ENCODE data around the gene SPTBN4.
"Not testable (repeated sequence)": the region's sequence is repeated elsewhere in the genome, so short reads cannot be mapped to it uniquely, and the experiment has no call there.

SPTBN4 gene

DNA sequence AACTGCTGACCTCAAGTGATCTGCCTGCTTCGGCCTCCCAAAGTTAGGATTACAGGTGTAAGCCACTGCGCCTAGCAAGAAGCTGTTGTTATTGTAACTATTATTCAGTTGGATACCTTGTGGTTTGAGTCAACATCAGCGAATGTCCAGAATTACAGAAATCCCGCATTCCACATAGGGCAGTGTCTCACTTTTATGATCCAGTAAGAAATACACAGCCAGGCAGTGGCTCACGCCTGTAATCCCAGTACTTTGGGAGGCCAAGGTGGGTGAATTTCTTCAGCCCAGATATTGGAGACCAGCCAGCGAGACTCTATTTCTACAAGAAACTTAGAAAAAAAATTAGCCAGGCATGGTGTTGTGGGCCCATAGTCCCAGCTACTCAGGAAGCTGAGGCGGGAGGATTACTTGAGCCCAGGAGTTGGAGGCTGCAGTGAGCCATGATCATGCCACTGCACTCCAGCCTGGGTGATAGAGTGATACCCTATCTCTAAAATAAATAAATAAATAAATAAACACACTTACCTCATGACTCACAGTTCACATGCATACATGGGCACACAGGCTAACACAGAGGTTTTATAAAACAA, 43.8 kb downstream of the SPTBN4 start:
- DNase-seq, result no peak

DNA sequence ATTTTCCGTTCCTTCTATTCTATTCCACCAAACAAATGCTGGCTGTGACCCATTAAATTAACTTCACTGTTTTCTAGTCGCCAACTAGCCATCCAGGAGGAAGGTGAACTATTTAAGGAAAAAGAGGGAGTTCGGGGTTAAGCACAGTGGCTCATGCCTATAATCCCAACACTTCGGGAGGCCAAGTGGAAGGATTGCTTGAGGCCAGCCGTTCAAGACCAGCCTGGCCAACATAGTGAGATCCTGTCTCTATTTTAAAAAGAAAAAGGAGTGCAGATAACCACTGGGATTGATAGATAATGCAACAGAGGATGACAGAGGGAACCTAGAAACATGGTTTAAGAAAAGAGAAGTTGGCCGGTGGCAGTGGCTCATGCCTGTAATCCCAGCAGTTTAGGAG, 44.7 kb downstream of the SPTBN4 start:
- DNase-seq, result no peak

- DNase-seq, result no peak
Observed at GRCh38 chr19:40512110-40512472, 45.3 kb downstream of the SPTBN4 start.

- no peak for DNase-seq
Observed at GRCh38 chr19:40512473-40513344, 45.9 kb downstream of the SPTBN4 start.

DNA sequence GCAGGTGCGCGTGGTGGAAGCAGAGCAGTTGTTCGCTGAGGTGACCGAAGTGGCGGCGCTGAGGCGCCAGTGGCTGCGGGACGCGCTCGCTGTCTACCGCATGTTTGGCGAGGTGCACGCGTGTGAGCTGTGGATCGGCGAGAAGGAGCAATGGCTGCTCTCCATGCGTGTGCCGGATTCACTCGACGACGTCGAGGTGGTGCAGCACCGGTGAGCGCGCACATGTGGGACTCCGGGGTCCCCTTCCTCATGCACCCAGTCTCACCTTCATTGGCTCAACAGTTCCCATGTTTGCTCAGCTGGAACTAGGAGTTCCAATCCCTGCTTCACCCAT, 46.5 kb downstream of the SPTBN4 start:
- no peak for DNase-seq

DNA sequence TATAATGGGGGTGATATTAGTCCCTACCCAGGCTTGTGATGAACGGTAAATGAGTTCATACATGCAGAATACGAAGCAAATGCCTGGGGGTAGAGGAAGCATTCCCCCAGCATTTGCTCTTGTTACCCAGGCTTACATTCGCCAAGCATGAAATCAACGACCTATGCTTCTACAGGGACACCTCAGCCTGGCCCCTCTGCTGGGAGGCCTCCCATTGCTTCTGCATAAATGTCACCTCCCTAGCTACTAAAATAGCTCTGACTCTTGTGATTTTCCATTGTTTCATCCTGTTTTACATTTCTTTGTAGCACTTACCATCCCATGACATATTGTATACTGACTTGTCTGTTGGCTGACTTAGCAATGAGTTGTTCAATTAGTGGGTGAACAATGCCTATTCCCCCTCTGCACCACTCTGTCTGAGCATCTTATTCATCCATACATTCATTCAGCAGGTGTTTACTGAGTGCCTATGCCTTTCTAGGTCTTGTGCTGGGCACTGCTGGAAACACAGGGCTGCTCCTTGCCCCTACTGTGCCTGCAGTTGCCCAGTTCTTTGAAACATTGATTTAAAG, 47.0 kb downstream of the SPTBN4 start:
- no peak for DNase-seq

- no peak for DNase-seq
Observed at GRCh38 chr19:40517248-40517647, 50.4 kb downstream of the SPTBN4 start.

- no peak for DNase-seq
Observed at GRCh38 chr19:40519352-40520322, 52.8 kb downstream of the SPTBN4 start.

- peak in 1 of 2 donors; percentile 19 for DNase-seq
Observed at GRCh38 chr19:40521276-40521675, 54.5 kb downstream of the SPTBN4 start.

DNA sequence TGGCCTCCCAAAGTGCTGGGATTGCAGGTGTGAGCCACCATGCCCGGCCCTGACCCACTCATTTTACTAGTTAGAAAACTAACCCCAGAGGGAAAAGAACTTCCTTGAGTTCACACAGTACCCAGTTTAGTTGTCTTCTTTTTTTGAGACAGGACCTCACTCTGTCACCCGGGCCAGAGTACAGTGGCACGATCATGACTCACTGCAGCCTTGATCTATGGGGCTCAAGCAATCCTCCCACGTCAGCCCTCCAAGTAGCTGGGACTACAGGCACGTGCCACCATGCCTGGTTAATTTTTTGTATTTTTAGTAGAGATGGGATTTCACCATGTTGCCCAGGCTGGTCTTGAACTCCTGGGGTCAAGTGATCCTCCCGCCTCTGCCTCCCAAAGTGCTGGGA, 55.1 kb downstream of the SPTBN4 start:
- not testable (repeated sequence) for DNase-seq

DNA sequence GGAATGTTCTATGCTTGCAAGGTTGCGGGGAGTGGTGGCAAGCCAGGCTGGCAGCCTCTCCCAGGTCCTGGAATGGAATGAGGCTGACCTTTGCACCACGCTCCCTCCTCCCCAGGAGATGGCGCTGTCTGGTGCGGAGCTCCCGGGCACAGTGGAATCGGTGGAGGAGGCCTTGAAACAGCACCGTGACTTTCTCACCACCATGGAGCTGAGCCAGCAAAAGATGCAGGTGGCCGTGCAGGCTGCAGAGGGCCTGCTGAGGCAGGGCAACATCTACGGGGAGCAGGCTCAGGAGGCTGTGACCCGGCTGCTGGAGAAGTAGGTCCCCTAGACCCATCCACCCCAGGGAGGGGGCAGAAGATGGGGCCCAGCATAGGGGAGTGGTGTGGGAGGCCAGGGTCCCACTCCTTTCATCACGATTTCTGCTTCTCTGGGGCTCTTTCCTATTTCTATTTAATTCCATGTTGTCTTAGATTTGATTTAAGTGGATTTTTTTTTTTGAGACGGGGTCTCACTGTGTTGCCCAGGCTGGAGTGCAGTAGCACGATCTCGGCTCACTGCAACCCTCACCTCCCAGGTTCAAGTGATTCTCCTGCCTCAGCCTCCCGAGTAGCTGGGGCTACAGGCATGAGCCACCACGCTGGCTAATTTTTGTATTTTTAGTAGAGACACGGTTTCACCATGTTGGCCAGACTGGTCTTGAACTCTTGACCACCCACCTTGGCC, 56.7 kb downstream of the SPTBN4 start:
- peak; percentile 43 to 47 for DNase-seq

DNA sequence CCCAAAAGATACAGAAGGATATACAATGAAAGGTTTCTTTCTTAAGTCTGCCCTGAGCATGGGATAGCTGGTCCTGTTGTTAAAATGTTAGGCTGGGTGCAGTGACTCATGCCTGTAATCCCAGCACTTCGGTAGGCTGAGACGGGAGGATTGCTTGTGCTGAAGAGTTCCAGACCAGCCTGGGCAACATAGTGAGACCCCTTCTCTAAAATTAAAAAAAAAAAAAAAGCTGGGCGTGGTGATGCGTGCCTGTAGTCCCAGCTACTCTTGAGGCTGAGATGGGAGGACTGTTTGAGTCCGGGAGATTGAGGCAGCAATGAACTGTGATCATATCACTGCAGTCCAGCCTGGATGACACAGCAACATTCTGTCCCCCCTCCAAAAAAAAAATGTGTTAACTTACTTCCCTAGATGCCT, 57.3 kb downstream of the SPTBN4 start:
- DNase-seq, result no peak

GRCh38 chr19:40524655-40525054, 57.9 kb downstream of the SPTBN4 start:
- no peak for DNase-seq

GRCh38 chr19:40525234-40526051, 58.6 kb downstream of the SPTBN4 start:
- DNase-seq, result no peak

DNA sequence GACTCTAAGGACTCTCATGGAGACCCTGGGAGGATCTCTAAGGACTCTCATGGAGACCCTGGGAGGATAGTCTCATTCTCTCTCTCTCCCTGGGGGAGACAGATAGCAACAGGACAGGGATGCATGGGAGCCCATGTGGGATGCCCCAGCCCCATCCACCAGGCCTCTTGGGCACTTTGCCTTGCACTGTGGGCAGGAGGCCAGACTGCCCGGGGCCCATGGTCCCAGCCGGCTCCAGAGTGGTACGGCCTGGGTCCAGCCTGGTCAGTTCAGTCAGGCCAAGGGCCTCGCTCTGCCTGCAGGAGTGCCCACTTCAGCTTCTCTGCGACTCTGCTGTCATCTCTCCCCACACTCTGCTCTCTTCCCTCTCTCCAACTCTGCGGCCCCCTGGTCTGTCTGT, 61.3 kb downstream of the SPTBN4 start:
- DNase-seq, result no peak

GRCh38 chr19:40528533-40529092, 61.8 kb downstream of the SPTBN4 start:
- no peak for DNase-seq

DNA sequence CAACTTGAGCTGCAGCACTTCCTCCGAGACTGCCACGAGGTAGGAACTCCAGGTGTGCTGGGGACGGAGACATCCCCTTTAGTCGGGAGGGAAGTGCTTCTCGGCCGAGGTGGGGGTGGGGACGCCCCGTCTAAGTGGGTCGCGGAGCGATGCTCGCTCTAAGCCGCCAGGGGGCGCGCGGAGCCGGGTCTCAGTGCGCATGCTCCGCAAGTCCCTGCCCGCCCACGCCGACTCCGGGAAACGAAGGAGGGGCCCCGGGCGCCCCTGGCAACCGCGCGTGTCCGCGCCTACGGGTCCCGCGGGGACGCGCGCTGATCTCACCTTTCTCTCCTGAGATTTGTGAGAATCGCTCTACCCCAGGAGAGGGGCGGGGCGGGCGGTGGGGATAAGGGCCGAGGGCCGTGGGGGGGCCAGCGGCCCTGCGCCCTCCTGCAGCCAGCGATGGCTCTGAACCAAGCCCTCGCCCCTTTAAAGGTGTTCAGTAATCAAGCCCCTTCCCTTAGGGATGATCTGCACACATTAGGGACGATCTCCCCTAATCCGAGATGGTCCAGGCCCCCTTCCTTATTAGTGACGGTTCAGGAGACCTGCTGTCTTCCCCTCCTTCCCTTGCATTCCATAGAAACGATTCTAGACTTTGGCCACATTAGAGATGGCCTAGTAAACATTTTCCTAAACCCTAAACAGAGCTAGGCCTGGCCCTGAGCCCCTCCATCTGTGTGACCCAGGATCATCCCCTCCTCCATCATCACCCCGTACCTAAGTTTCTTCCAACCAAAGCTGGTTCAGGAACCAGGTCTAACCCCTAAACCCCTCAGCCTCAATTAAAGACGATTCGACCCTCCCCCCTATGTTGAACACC, 62.5 kb downstream of the SPTBN4 start:
- DNase-seq, result peak; percentile 90

DNA sequence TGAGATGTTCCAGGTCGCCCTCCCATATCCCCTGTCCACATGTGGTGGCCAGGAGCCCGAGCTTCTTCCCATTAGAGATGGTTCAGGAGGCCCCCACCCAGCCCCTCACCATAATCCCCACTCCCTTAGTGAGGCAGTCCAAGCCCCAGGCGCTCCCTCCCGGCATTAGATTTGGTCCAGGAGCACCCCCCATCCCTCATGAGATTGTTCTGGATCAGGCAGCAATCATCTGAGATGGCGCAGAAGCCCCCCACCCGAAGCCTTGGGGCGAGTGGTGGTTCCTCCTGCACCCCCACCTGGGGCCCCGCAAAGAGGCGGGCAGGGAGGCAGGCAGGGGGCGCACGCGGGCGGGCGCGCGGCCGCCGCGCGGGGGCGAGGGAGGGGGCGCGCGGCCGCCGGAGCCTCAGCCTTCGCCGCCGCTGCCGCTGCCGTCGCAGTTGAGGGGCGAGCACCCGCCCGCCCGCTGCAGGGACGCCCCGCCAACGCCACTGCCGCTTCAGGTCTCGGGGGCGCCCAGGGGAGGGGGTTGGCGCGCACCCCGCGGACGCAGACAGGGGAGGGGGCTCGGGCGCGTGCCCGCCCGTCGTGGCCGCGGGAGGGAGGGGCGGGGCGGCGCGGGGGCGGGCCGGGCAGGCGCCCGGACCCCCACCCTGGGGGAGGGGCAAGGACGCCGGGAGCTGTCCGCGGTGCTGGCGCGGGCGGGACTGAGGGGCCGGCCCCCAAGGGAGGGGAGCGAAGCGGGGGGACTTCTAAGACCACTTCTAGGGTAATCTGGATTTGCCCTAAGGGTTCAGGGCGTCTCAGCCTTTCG, 63.5 kb downstream of the SPTBN4 start:
- DNase-seq, result peak in 1 of 2 donors; percentile 23

- DNase-seq, result no peak
Observed at GRCh38 chr19:40533508-40533907, 66.7 kb downstream of the SPTBN4 start.

Data from CD4-positive, alpha-beta T cell treated with Interleukin-4 for 1 hour (primary cell).